GM12891 (cell line): ENCODE data around the gene NDUFS5.

ENCODE experiments used
- POLR2A ChIP-seq: IDR thresholded peaks from 2 replicates; pipeline ENCODE4 v1.6.1; 2011; ENCODE audit warnings: low read depth, low read length, control low read depth
- POLR2AphosphoS5 ChIP-seq: IDR thresholded peaks from 2 replicates; pipeline ENCODE4 v1.6.1; 2011; ENCODE audit warnings: low read depth, low read length, control low read depth
- TAF1 ChIP-seq: IDR thresholded peaks from 2 replicates; pipeline ENCODE4 v1.6.1; 2011; ENCODE audit warnings: low read depth, low read length, control low read depth

GRCh38 chr1:39084191-39084590, 58.0 kb downstream of the NDUFS5 start:
- no peak for TF ChIP-seq TAF1
- TF ChIP-seq POLR2A = no peak
- TF ChIP-seq POLR2AphosphoS5 = no peak
